ENCODE results near the gene GTF2H1. TPM values are rescaled to one million over a fixed set of nuclear protein-coding genes. Genes with fewer than 3 reads are reported as not detected.

Gene GTF2H1
- total and polyA plus RNA-seq, 2 donors from 2014 or later: 21.4 to 43.2 TPM

DNA sequence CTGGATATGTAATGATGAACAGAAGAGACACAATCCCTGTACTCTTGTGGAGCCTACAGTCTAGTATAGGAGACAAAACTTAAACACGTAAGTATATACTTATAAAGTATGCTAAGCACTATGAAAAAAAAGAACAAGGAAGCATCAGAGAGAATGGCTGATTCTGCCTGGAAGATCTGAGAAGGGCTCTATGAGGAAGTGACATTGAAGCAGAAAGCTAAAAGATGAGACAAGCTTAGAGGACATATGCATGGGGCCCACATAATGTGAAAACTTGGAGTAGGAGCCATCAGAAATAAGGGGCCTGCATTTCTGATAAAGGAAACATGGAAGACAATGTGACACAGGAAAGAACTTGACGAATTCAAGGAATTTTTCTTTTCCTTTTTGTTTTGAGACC lies 39.7 kb upstream of the GTF2H1 start:
- Histone ChIP-seq H3K4me1 (ENCODE audit: control insufficient read depth in 2 of 3, insufficient read depth in 2 of 3, low read depth in 1 of 3, low read length in 3 of 3) (no peaks in the 10 kb centered on the region), H3K27ac (ENCODE audit: low read depth in 2 of 2, low read length in 2 of 2) (no peak overlapping the region), H3K4me3 (ENCODE audit: low read length in 3 of 3) (no peak overlapping the region), H3K9ac (ENCODE audit: low read length in 3 of 3) (no peak overlapping the region), H3K36me3 (ENCODE audit: control insufficient read depth in 2 of 3, insufficient read depth in 3 of 3, low read length in 3 of 3) (peaks cover 7 to 31% (median 19%) of the 10 kb centered on the region in 3 donors), H3K27me3 (ENCODE audit: control insufficient read depth, insufficient read depth, low read length) (no peaks in the 10 kb centered on the region), H3K9me3 (ENCODE audit: control insufficient read depth in 2 of 3, insufficient read depth in 1 of 3, low read length in 3 of 3) (no peaks in the 10 kb centered on the region)
- FAIRE-seq (no peak), DNase-seq (no peak)
- TF ChIP-seq, protein P1, sequence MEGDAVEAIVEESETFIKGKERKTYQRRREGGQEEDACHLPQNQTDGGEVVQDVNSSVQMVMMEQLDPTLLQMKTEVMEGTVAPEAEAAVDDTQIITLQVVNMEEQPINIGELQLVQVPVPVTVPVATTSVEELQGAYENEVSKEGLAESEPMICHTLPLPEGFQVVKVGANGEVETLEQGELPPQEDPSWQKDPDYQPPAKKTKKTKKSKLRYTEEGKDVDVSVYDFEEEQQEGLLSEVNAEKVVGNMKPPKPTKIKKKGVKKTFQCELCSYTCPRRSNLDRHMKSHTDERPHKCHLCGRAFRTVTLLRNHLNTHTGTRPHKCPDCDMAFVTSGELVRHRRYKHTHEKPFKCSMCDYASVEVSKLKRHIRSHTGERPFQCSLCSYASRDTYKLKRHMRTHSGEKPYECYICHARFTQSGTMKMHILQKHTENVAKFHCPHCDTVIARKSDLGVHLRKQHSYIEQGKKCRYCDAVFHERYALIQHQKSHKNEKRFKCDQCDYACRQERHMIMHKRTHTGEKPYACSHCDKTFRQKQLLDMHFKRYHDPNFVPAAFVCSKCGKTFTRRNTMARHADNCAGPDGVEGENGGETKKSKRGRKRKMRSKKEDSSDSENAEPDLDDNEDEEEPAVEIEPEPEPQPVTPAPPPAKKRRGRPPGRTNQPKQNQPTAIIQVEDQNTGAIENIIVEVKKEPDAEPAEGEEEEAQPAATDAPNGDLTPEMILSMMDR (IDR thresholded peaks at IDR 0.05; ENCODE audit: borderline replicate concordance, extremely low read depth, insufficient read depth): no peak
- intact Hi-C loops (cut with DNase I): no loop called here

DNA sequence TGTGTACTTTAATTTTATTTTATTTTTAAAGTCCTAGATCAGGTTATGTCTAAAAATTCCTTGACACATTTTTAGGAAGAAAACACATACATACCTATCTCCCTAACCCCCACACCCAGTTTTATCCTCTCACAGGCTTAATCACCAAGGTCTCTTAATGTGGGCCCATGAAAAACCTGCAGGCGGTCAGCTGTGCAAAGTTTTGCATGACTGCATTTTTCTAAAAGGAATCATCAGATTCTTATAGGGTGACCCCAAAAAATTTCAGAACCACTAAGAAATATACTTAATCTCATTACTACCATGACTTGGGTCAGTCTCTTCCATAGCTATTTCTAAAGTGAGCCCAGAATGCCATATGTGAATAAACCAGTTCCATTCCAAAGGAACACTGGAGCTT lies 36.5 kb upstream of the GTF2H1 start:
- Histone ChIP-seq H3K36me3 (ENCODE audit: control insufficient read depth in 2 of 3, insufficient read depth in 3 of 3, low read length in 3 of 3) (peaks cover 10 to 29% (median 22%) of the 10 kb centered on the region in 3 donors), H3K27ac (ENCODE audit: low read depth in 2 of 2, low read length in 2 of 2) (no peak overlapping the region), H3K4me1 (ENCODE audit: control insufficient read depth in 2 of 3, insufficient read depth in 2 of 3, low read depth in 1 of 3, low read length in 3 of 3) (no peaks in the 10 kb centered on the region), H3K4me3 (ENCODE audit: low read length in 3 of 3) (no peak overlapping the region), H3K9me3 (ENCODE audit: control insufficient read depth in 2 of 3, insufficient read depth in 1 of 3, low read length in 3 of 3) (no peaks in the 10 kb centered on the region), H3K27me3 (ENCODE audit: control insufficient read depth, insufficient read depth, low read length) (no peaks in the 10 kb centered on the region), H3K9ac (ENCODE audit: low read length in 3 of 3) (no peak overlapping the region)
- FAIRE-seq (no peak), DNase-seq (no peak)
- intact Hi-C loops (cut with DNase I): no loop called here
- TF ChIP-seq, protein P1 (IDR thresholded peaks at IDR 0.05; ENCODE audit: borderline replicate concordance, extremely low read depth, insufficient read depth): no peak

DNA sequence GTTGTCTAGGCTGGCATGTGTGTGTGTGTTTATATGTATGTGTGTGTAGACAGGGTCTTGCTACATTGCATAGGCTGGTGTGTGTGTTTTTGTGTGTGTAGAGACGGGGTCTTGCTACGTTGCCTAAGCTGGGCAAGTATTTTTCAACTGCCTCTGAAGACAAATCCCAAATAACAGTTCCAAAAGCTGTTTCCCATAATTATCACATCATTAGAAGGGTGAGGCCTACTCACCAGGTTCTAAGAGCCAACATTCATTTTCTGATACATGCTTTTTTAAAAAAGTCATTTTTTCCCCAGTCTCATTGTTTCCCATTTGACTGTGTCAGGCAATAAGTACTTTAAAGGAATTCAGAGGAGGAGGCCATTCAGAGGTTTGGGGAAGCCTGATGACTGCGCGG lies 33.5 kb upstream of the GTF2H1 start:
- TF ChIP-seq, protein P1 (IDR thresholded peaks at IDR 0.05; ENCODE audit: borderline replicate concordance, extremely low read depth, insufficient read depth): no peak
- Histone ChIP-seq H3K27ac (ENCODE audit: low read depth in 2 of 2, low read length in 2 of 2) (no peak overlapping the region), H3K27me3 (ENCODE audit: control insufficient read depth, insufficient read depth, low read length) (no peaks in the 10 kb centered on the region), H3K36me3 (ENCODE audit: control insufficient read depth in 2 of 3, insufficient read depth in 3 of 3, low read length in 3 of 3) (peaks cover 6 to 40% (median 19%) of the 10 kb centered on the region in 3 donors), H3K9me3 (ENCODE audit: control insufficient read depth in 2 of 3, insufficient read depth in 1 of 3, low read length in 3 of 3) (no peaks in the 10 kb centered on the region), H3K4me3 (ENCODE audit: low read length in 3 of 3) (no peak overlapping the region), H3K4me1 (ENCODE audit: control insufficient read depth in 2 of 3, insufficient read depth in 2 of 3, low read depth in 1 of 3, low read length in 3 of 3) (no peaks in the 10 kb centered on the region), H3K9ac (ENCODE audit: low read length in 3 of 3) (no peak overlapping the region)
- DNase-seq (no peak), FAIRE-seq (no peak)
- intact Hi-C loops (cut with DNase I): no loop called here

DNA sequence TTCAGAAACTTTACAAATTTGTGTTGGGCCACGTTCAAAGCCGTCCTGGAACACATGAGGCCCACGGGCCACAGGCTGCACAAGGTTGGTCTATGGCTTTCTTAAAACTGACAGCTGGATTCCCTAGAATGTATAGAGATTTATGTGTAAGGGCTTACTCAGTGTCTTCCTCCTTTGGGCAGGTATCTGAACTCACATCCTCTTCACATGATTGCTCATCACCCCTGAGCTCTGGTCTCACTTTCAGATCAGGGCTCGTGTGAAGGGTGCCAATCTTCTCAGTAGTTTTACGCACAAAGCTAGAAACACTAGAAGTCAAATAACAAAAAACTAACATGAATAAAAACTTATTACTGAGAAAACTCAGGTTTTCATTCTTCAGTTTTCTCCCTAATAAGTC lies 27.5 kb upstream of the GTF2H1 start:
- no peak overlapping the region for H3K27ac ChIP-seq (ENCODE audit: low read depth in 2 of 2, low read length in 2 of 2)
- intact Hi-C loops (cut with DNase I): no loop called here
- H3K9me3 ChIP-seq (ENCODE audit: control insufficient read depth in 2 of 3, insufficient read depth in 1 of 3, low read length in 3 of 3): no peaks in the 10 kb centered on the region
- peaks cover 5 to 52% (median 24%) of the 10 kb centered on the region in 3 donors for H3K36me3 ChIP-seq (ENCODE audit: control insufficient read depth in 2 of 3, insufficient read depth in 3 of 3, low read length in 3 of 3)
- DNase-seq (no peak), FAIRE-seq (no peak)
- no peak overlapping the region for H3K9ac ChIP-seq (ENCODE audit: low read length in 3 of 3)
- no peaks in the 10 kb centered on the region for H3K4me1 ChIP-seq (ENCODE audit: control insufficient read depth in 2 of 3, insufficient read depth in 2 of 3, low read depth in 1 of 3, low read length in 3 of 3)
- H3K4me3 ChIP-seq (ENCODE audit: low read length in 3 of 3): no peak overlapping the region
- TF ChIP-seq, protein P1 (IDR thresholded peaks at IDR 0.05; ENCODE audit: borderline replicate concordance, extremely low read depth, insufficient read depth): no peak
- no peaks in the 10 kb centered on the region for H3K27me3 ChIP-seq (ENCODE audit: control insufficient read depth, insufficient read depth, low read length)

All from kidney (tissue), 14 donors.